ENCODE measurements around the gene KPNA2.
"Not testable (repeated sequence)": the region's sequence is repeated elsewhere in the genome, so short reads cannot be mapped to it uniquely, and the experiment has no call there.

Gene KPNA2

DNA sequence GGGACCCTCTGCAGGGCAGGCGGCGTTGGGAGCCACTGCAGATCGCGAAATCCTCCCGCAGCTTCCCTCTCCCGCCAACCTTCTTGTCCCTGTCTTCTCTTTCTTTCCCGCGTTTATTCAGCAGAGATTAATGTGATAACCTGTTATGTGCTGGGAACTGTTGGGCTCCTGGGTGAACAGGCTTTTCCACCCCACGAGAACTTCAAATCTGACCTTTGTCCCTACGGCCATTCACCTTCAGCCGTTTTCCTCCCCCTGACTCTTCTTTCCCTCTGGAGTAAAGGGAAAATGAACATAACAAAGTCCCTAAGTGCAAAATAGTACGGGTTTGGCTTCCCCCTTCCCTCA lies 15.2 kb upstream of the KPNA2 start:
- DNase-seq = peak in 1 of 2 experiments; percentile 73

DNA sequence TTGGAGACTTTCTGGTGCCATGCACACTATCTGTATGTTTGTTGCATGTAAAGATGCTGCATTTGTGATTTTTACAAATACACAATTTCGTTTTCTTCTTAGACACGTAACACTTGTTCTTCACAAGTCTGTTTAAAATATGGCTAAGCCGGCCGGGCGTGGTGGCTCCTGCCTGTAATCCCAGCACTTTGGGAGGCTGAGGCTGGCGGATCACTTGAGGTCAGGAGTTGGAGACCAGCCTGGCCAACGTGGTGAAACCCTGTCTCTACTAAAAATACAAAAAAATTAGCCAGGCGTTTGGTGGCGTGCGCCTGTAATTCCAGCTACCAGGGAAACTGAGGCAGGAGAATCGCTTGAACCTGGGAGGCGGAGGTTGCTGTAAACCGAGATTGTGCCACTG lies 14.7 kb upstream of the KPNA2 start:
- peak in 1 of 2 experiments; percentile 53 for DNase-seq

- no peak for DNase-seq
These were observed 13.6 kb upstream of the KPNA2 start for GRCh38 chr17:68021963-68022362.

GRCh38 chr17:68022547-68022946 lies 13.0 kb upstream of the KPNA2 start:
- DNase-seq = not testable (repeated sequence)

DNA sequence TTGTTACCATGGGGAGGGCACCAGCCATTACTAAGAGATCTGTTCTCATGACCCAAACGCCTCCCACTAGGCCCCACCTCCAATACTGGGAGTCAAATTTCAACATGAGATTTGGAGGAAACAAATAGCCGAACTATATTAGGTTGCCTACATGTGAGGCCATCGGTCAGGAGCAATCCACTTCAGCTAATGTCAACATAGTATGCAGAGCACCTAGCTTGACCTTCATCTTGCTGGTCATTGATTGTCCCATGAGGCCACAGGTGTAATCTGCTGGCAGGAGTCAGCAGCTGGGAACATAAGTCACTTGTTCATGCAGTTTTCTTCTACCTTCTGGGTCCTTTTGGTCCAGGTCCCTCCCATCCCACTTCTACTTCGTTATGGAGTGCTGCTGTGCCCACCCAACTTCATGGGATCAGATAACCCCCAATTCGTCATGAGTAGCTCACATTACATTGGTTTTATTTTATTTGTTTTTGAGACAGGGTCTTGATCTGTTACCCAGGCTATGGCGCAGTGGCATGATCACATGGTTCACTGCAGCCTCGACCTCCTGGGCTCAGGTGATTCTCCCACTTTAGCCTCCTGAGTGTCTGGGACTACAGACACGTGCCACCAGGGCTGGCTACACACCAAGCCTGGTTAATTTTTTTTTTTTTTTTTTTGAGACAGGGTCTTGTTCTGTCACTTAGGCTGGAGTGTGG lies 5.9 kb upstream of the KPNA2 start:
- DNase-seq = no peak

DNA sequence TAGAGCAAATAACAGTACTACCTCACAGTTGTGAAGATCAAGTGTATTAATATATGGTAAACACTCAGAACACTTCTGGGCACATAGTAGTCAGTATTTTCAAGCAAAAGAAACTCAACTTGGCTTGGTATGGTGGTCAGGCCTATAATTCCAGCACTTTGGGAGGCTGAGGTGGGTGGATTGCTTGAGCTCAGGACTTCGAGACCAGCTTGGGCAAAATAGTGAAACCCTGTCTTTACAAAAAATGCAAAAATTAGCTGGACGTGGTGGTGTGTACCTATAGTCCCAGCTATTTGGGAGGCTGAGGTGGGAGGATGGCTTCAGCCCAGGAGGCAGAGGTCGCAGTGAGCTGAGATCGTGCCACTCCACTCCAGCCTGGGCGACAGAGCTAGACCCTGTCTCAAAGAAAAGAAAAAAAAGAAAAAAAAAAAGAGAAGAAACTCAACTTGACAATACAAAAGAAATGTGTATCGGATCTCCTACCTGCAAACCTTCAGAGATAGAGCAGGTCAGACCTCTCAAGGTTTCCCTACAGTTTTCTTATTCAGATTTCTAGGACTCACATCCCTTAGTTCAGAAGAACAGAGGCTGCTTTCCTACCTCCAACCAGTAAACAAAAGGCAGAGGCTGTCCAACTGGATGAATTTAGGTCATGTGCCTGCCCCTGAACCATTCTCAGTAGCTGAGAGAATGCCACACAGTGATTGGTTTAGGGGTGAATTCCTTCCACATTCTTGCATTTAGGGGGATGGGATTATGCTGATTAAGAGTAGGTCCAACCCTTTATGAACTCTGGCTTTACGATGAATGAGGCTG lies 1.7 kb upstream of the KPNA2 start:
- DNase-seq = peak; percentile 29 to 33

- no peak for DNase-seq
These were observed 1.1 kb upstream of the KPNA2 start for GRCh38 chr17:68034452-68034776.

GRCh38 chr17:68035131-68035522 lies 408 bp upstream of the KPNA2 start:
- peak; percentile 100 for DNase-seq

DNA sequence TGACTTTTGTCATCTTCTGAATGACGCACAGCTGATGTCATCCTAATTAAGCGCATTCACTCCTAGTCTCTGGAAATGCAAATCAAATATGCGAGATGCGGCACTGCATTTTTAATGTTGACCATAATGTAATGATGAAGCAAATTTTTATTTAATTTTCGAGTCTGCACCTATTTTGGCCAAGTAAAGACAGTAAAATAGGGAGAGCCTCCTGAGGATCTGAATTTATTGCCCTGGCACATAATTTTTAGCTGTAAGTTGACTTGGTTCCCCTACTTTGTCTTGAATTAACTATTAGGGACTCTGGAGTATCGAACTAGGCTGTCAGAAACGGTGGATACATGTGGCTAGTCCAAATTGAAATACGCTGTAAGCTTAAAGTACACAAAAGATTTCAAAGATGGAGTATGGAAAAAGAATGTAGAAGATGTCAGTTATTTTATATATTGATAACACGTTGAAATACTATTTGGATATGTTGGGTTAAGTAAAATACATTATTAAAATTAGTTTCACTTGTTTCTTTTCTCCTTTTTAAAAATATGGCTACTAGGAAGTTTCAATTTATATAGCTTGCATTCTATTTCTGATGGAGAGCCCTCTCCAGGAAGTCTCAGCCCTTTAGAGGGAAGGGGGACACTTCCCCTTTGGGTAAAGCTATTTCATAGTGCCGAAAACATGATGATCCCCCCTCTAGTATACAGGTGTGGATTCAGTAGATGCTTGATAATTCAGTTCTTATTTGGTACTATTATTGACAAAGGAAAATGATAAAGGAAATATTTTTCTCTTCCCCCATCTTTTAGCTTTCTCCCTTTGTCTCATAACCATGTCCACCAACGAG lies 991 bp downstream of the KPNA2 start:
- DNase-seq = peak; percentile 30 to 44

DNA sequence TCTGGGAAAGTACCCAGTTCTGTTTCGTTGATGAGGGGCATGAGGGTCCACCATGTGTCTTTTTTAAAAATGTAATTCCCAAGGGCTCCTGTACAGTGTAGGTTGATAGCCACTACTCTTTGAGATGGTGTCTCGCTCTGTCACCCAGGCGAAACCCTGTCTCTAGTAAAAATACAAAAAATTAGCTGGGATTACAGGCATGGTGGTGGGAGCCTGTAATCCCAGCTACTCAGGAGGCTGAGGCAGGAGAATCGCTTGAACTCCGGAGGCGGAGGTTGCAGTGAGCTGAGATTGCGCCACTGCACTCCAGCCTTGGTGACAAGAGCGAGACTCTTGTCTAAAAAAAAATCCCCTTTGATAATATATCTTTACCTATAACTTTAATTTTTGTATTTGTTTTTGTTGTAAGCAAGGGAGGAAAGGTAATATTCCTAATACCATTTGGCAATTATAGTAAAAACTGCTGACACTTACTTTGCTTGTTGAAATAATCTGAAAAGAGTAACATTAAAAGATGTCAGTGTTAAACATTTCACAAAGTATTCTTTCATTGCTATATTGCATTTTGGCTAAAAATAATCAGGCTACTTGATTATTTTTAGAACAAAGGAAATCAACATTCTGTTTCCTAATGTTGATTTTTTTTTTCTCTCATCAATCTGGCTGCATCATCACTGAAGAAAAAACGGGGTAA lies 11.8 kb downstream of the KPNA2 start:
- DNase-seq = no peak

DNA sequence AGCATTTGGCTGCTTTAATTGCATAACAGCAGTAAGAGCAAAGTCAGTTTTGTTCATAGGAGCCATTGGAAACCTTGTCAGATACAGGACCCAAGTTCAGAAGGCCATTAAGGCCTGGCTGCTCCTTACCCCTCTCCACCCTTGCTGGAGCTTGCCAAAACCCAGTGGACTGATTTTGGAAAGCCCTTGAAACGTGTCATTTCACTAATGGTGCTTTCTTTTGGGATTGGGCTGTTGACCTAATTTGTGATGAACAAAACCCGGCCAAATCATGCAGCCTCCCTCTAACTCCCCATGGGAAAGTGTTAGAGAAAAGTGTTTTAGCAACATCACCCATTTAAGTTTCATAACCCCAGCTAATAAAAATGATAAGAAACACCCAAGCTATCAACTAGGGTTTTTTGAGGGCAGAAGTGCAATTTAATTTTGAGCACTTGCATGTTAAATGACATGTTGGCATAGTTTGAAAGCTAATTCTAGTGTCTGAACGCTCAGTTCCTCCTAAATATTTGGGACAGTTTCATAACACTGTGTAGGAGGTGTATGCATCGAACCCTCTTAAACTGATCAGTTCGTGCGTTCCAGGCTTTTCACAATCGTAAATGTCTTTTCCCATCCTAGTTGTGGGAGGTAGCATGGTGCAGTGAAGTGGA lies 12.5 kb downstream of the KPNA2 start:
- not testable (repeated sequence) for DNase-seq

- DNase-seq = no peak
These were observed 13.5 kb downstream of the KPNA2 start for GRCh38 chr17:68048996-68049395.

GRCh38 chr17:68049812-68050437 lies 14.4 kb downstream of the KPNA2 start:
- not testable (repeated sequence) for DNase-seq

DNA sequence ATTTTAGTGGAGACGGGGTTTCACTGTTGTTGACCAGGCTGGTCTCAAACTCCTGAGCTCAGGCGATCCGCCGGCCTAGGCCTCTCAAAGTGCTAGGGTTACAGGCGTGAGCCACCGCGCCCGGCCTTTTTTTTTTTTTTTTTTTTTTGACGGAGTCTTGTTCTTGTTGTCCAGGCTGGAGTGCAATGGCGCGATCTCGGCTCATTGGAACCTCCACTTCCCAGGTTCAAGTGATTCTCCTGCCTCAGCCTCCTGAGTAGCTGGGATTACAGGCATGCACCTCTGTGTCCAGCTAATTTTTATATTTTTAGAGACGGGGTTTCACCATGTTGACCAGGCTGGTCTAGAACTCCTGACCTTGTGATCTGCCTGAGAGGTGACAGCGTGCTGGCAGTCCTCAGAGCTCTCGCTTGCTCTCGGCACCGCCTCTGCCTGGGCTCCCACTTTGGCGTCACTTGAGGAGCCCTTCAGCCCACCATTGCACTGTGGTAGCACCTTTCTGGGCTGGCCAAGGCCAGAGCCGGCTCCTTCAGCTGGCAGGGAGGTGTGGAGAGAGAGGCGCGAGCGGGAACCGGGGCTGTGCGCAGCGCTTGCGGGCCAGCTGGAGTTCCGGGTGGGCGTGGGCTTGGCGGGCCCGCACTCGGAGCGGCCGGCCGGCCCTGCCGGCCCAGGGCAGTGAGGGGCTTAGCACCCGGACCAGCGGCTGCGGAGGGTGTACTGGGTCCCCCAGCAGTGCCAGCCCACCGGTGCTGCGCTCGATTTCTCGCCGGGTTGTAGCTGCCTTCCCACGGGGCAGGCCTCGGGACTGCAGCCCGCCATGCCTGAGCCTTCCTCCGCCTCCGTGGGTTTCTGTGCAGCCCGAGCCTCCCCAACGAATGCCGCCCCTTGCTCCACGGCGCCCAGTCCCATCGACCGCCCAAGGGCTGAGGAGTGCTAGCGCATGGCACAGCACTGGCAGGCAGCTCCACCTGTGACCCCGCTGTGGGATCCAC lies 16.1 kb downstream of the KPNA2 start:
- DNase-seq = not testable (repeated sequence)

DNA sequence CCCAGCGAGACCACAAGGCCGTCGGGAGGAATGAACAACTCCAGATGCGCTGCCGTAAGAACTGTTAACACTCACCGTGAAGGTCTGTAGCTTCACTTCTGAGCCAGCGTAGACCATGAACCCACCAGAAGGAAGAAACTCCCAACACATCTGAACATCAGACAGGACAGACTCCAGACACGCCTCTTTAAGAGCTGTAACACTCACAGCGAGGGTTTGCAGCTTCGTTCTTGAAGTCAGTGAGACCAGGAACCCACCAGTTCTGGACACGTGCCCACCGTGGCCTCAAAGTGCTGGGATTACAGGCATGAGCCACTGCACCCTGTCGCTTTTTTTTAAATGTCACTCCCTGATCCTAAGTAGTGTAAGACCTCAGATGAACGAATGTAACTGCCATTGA lies 17.3 kb downstream of the KPNA2 start:
- DNase-seq = no peak

DNA sequence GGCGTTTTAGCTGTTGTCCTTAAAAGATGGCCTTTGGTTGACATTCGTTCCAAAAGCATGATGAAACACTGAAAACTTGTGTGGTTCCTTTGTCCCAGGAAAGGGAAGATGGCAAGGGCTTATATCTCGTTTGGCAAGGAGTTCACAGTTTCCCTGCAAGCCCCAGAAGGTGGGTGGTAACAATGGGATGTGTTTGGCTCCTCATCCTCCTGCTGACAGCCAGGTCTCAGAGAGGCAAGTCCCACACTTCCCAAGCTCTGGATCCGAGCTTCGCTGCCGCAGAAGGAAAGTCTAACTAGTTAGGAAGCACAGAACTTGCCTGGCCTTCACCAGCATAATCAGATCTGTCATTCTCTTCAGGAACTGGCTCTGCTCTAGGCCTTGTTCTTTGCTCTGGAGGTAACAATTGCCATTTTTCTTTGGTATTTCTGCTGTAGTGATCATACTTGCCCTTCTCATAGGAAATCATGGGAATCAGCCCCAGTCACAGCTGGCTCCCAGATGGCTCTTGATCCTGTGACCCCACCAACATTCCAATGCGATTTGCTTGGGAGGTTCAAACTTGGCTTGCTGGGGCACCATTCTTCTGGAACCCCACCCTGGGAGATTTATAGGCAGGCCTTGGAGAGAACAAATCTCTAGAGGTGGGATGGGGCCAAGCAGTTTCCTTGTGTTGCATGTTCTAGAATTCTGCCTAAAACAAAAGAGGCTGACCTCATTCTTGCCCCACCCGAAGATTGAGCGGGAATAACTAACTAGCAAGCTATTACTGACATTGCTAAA lies 17.9 kb downstream of the KPNA2 start:
- no peak for DNase-seq

GRCh38 chr17:68054296-68054900 lies 18.9 kb downstream of the KPNA2 start:
- no peak for DNase-seq

DNA sequence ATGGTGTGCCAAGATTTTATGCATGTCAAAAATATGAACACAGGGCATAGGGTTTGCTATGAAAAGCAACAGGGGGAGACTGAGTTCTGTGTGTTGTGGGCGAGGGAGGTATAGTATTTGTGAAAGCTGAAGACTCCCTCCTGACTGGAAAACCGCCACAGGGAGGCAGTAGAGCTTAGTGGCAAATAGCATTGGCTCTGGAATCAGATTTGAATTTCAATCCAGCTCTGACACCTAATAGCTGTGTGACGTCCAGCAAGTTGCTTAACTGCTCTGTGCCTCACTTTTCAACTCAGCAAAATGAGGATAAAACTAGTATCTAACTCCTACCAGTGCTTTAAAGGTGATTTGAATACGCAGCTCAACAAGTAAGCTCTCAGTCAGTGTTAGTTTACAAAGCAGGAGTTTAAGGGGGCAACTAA lies 22.0 kb downstream of the KPNA2 start:
- DNase-seq = peak; percentile 60 to 62

GRCh38 chr17:68060336-68060735 lies 24.8 kb downstream of the KPNA2 start:
- DNase-seq = no peak
